IMR-90 (cell line): ENCODE results near the gene SERPINB5.

ENCODE experiments used
- BHLHE40 ChIP-seq: fragments of 150-350 bp; IDR thresholded peaks from 2 replicates; pipeline ENCODE4 v1.6.1; 2016; ENCODE audit warnings: mild to moderate bottlenecking, low read depth, low read length
- CEBPB ChIP-seq: IDR thresholded peaks from 2 replicates; pipeline ENCODE4 v1.6.1; 2012; ENCODE audit warnings: low read depth, low read length, improper control_type of control experiment
- FOS ChIP-seq: fragments of 150-350 bp; IDR thresholded peaks from 2 replicates; pipeline ENCODE4 v1.6.1; 2016; ENCODE audit warnings: low read depth, low read length
- MAFK ChIP-seq: IDR thresholded peaks from 2 replicates; pipeline ENCODE4 v1.6.1; 2012; ENCODE audit warnings: low read depth, low read length, improper control_type of control experiment
- POLR2A ChIP-seq: IDR thresholded peaks from 2 replicates; pipeline ENCODE4 v1.6.1; 2012; ENCODE audit warnings: mild to moderate bottlenecking, low read depth, low read length
- RAD21 ChIP-seq: IDR thresholded peaks from 2 replicates; pipeline ENCODE4 v1.6.1; 2012; ENCODE audit warnings: low read length, improper control_type of control experiment
- RCOR1 ChIP-seq: IDR thresholded peaks from 2 replicates; pipeline ENCODE4 v1.6.1; 2012; ENCODE audit warnings: mild to moderate bottlenecking, low read length, improper control_type of control experiment; ENCODE audit not compliant: insufficient replicate concordance
- SMC3 ChIP-seq: fragments of 150-350 bp; IDR thresholded peaks from 2 replicates; pipeline ENCODE4 v1.6.1; 2016; ENCODE audit warnings: low read depth, mild to moderate bottlenecking, antibody characterized with exemption, low read length, moderate library complexity
- TF ChIP-seq, protein P1 (sequence below): conservative IDR thresholded peaks from 2 replicates; pipeline ENCODE4 v1.5.1; 2012; ENCODE audit warnings: mild to moderate bottlenecking, low read depth, low read length, improper control_type of control experiment
- TF ChIP-seq, protein P2 (sequence below): fragments of 150-350 bp; IDR thresholded peaks from 2 replicates; pipeline ENCODE4 v1.6.1; 2017; ENCODE audit warnings: mild to moderate bottlenecking, antibody characterized with exemption, low read length, low read depth

- TF ChIP-seq, protein P1, sequence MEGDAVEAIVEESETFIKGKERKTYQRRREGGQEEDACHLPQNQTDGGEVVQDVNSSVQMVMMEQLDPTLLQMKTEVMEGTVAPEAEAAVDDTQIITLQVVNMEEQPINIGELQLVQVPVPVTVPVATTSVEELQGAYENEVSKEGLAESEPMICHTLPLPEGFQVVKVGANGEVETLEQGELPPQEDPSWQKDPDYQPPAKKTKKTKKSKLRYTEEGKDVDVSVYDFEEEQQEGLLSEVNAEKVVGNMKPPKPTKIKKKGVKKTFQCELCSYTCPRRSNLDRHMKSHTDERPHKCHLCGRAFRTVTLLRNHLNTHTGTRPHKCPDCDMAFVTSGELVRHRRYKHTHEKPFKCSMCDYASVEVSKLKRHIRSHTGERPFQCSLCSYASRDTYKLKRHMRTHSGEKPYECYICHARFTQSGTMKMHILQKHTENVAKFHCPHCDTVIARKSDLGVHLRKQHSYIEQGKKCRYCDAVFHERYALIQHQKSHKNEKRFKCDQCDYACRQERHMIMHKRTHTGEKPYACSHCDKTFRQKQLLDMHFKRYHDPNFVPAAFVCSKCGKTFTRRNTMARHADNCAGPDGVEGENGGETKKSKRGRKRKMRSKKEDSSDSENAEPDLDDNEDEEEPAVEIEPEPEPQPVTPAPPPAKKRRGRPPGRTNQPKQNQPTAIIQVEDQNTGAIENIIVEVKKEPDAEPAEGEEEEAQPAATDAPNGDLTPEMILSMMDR: no peak
- TF ChIP-seq SMC3 (no peak), POLR2A (no peak), BHLHE40 (no peak), MAFK (no peak), FOS (no peak), RAD21 (no peak), RCOR1 (no peak), CEBPB (no peak)
- TF ChIP-seq, protein P2, sequence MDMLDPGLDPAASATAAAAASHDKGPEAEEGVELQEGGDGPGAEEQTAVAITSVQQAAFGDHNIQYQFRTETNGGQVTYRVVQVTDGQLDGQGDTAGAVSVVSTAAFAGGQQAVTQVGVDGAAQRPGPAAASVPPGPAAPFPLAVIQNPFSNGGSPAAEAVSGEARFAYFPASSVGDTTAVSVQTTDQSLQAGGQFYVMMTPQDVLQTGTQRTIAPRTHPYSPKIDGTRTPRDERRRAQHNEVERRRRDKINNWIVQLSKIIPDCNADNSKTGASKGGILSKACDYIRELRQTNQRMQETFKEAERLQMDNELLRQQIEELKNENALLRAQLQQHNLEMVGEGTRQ: no peak
These were observed 6.0 kb upstream of the SERPINB5 start for GRCh38 chr18:63470751-63471150.
